Loucy (cell line): ENCODE data around the gene PIEZO1.

Experiments
- H2AFZ ChIP-seq: fragments of 200-600 bp; sonication (generic); 2 replicates; pipeline ENCODE4 v1.6.0; 2016; ENCODE audit warnings: antibody characterized with exemption, mild to moderate bottlenecking, low read length, moderate library complexity
- H3F3A ChIP-seq: fragments of 200-600 bp; 2 replicates; pipeline ENCODE4 v1.6.0; 2016; ENCODE audit warnings: antibody characterized with exemption, low read depth, mild to moderate bottlenecking
- H3K27me3 ChIP-seq: fragments of 200-600 bp; sonication (generic); 2 replicates; pipeline ENCODE4 v1.6.1; 2014; ENCODE audit warnings: low read length, mild to moderate bottlenecking; ENCODE audit not compliant: insufficient read depth, poor library complexity, severe bottlenecking
- H3K36me3 ChIP-seq: fragments of 200-600 bp; sonication (generic); 2 replicates; pipeline ENCODE4 v1.6.1; 2016; ENCODE audit warnings: low read length; ENCODE audit not compliant: insufficient read depth
- H3K4me1 ChIP-seq: fragments of 200-600 bp; sonication (generic); 2 replicates; pipeline ENCODE4 v1.5.1; 2014; ENCODE audit warnings: low read length, mild to moderate bottlenecking; ENCODE audit not compliant: insufficient read depth, poor library complexity, severe bottlenecking
- H3K4me2 ChIP-seq: fragments of 200-600 bp; sonication (generic); 2 replicates; pipeline ENCODE4 v1.6.0; 2014; ENCODE audit warnings: antibody characterized with exemption, low read length, low read depth, mild to moderate bottlenecking; ENCODE audit not compliant: poor library complexity, severe bottlenecking
- H3K4me3 ChIP-seq: fragments of 200-600 bp; sonication (generic); 2 replicates; pipeline ENCODE4 v1.5.1; 2014; ENCODE audit warnings: low read length, mild to moderate bottlenecking, mixed read lengths; ENCODE audit not compliant: poor library complexity, severe bottlenecking
- H3K79me2 ChIP-seq: fragments of 200-600 bp; sonication (generic); 2 replicates; pipeline ENCODE4 v1.6.1; 2014; ENCODE audit warnings: low read length; ENCODE audit not compliant: insufficient read depth
- H3K9ac ChIP-seq: fragments of 200-600 bp; sonication (generic); 2 replicates; pipeline ENCODE4 v1.6.0; 2014; ENCODE audit warnings: mild to moderate bottlenecking, low read depth, low read length, moderate library complexity; ENCODE audit not compliant: poor library complexity, severe bottlenecking
- H3K9me2 ChIP-seq: fragments of 200-600 bp; sonication (generic); replicated peaks from 2 replicates; pipeline ENCODE4 v1.6.1; 2016; ENCODE audit warnings: low read depth, low read length, mixed read lengths
- H3K9me3 ChIP-seq: fragments of 200-600 bp; sonication (generic); 2 replicates; pipeline ENCODE4 v1.6.1; 2014; ENCODE audit warnings: mild to moderate bottlenecking, antibody characterized with exemption, low read length, low read depth; ENCODE audit not compliant: insufficient read depth
- H4K20me1 ChIP-seq: fragments of 200-600 bp; sonication (generic); 2 replicates; pipeline ENCODE4 v1.6.0; 2014; ENCODE audit warnings: antibody characterized with exemption, low read length, mild to moderate bottlenecking; ENCODE audit not compliant: insufficient read depth, poor library complexity, severe bottlenecking
- CTCF ChIP-seq: fragments of 200-600 bp; sonication (generic); conservative IDR thresholded peaks from 2 replicates; pipeline ENCODE4 v1.5.1; 2014; ENCODE audit warnings: mild to moderate bottlenecking, antibody characterized with exemption, low read length
- EZH2phosphoT487 ChIP-seq: fragments of 200-600 bp; IDR thresholded peaks from 2 replicates; pipeline ENCODE4 v1.6.1; 2018; ENCODE audit warnings: antibody characterized with exemption, mild to moderate bottlenecking, moderate library complexity, borderline replicate concordance

The PIEZO1 gene

GRCh38 chr16:88828711-88829110 lies 43.7 kb upstream of the PIEZO1 start:
- no peaks in the 10 kb centered on the region for H3K36me3 ChIP-seq
- H3K4me3 ChIP-seq, result no peak overlapping the region
- no peaks in the 10 kb centered on the region for H4K20me1 ChIP-seq
- no peaks in the 10 kb centered on the region for H3K79me2 ChIP-seq
- no peaks in the 10 kb centered on the region for H3F3A ChIP-seq
- H3K27me3 ChIP-seq, result no peaks in the 10 kb centered on the region
- no peak overlapping the region for H3K4me2 ChIP-seq
- H3K4me1 ChIP-seq, result no peaks in the 10 kb centered on the region
- no peak overlapping the region for H2AFZ ChIP-seq
- no peak overlapping the region for H3K9ac ChIP-seq
- no peak for TF ChIP-seq EZH2phosphoT487
- no peak for TF ChIP-seq CTCF
- H3K9me2 ChIP-seq, result no peaks in the 10 kb centered on the region
- H3K9me3 ChIP-seq, result no peaks in the 10 kb centered on the region

- H3K9me2 ChIP-seq, result no peaks in the 10 kb centered on the region
- no peak overlapping the region for H3K9ac ChIP-seq
- H2AFZ ChIP-seq, result no peak overlapping the region
- H3K36me3 ChIP-seq, result no peaks in the 10 kb centered on the region
- H3F3A ChIP-seq, result no peaks in the 10 kb centered on the region
- H3K4me3 ChIP-seq, result no peak overlapping the region
- H4K20me1 ChIP-seq, result no peaks in the 10 kb centered on the region
- H3K79me2 ChIP-seq, result no peaks in the 10 kb centered on the region
- H3K27me3 ChIP-seq, result no peaks in the 10 kb centered on the region
- no peak overlapping the region for H3K4me2 ChIP-seq
- TF ChIP-seq EZH2phosphoT487, result no peak
- no peak for TF ChIP-seq CTCF
- no peaks in the 10 kb centered on the region for H3K4me1 ChIP-seq
- H3K9me3 ChIP-seq, result no peaks in the 10 kb centered on the region
Measured at GRCh38 chr16:88827727-88828126, 42.7 kb upstream of the PIEZO1 start.

GRCh38 chr16:88826070-88826840 lies 41.2 kb upstream of the PIEZO1 start:
- TF ChIP-seq CTCF, result no peak
- no peak for TF ChIP-seq EZH2phosphoT487
- H3K4me1 ChIP-seq, result no peaks in the 10 kb centered on the region

More at GRCh38 chr16:88826070-88826840, 41.2 kb upstream of the PIEZO1 start:
- H3K9ac ChIP-seq, result no peak overlapping the region
- no peaks in the 10 kb centered on the region for H3K9me2 ChIP-seq
- no peaks in the 10 kb centered on the region for H3K36me3 ChIP-seq
- no peak overlapping the region for H3K4me2 ChIP-seq
- no peaks in the 10 kb centered on the region for H3F3A ChIP-seq
- no peaks in the 10 kb centered on the region for H3K79me2 ChIP-seq
- H3K9me3 ChIP-seq, result no peaks in the 10 kb centered on the region
- no peak overlapping the region for H3K4me3 ChIP-seq
- no peaks in the 10 kb centered on the region for H4K20me1 ChIP-seq
- no peak overlapping the region for H2AFZ ChIP-seq
- no peaks in the 10 kb centered on the region for H3K27me3 ChIP-seq
